ENCODE measurements around the gene RELN.

Gene RELN

GRCh38 chr7:103657474-103657894 lies 332.0 kb downstream of the RELN start:
- H2AFZ ChIP-seq (ENCODE audit: low read length), result no peak overlapping the region
- H3K9me2 ChIP-seq (replicated peaks; ENCODE audit: low read depth, low read length), result no peaks in the 10 kb centered on the region
- H3F3A ChIP-seq (ENCODE audit: low read depth), result no peaks in the 10 kb centered on the region
- no peak overlapping the region for H3K9ac ChIP-seq (ENCODE audit: low read depth, low read length, poor library complexity, severe bottlenecking)
- H3K4me3 ChIP-seq (ENCODE audit: low read length, poor library complexity, severe bottlenecking), result no peak overlapping the region
- H3K4me1 ChIP-seq (ENCODE audit: insufficient read depth, low read length, poor library complexity, severe bottlenecking), result no peaks in the 10 kb centered on the region
- no peaks in the 10 kb centered on the region for H3K27me3 ChIP-seq (ENCODE audit: insufficient read depth, low read length, poor library complexity, severe bottlenecking)
- no peaks in the 10 kb centered on the region for H3K36me3 ChIP-seq (ENCODE audit: insufficient read depth, low read length)
- no peaks in the 10 kb centered on the region for H3K79me2 ChIP-seq (ENCODE audit: insufficient read depth, low read length)
- TF ChIP-seq CTCF (conservative IDR thresholded peaks at IDR 0.05; ENCODE audit: low read length) (no peak), EZH2phosphoT487 (IDR thresholded peaks at IDR 0.05; ENCODE audit: borderline replicate concordance) (no peak)
- no peak overlapping the region for H3K4me2 ChIP-seq (ENCODE audit: low read depth, low read length, poor library complexity, severe bottlenecking)
- H4K20me1 ChIP-seq (ENCODE audit: insufficient read depth, low read length, poor library complexity, severe bottlenecking), result no peaks in the 10 kb centered on the region
- no peaks in the 10 kb centered on the region for H3K9me3 ChIP-seq (ENCODE audit: insufficient read depth, low read depth, low read length)

- no peaks in the 10 kb centered on the region for H3K79me2 ChIP-seq (ENCODE audit: insufficient read depth, low read length)
- no peak overlapping the region for H2AFZ ChIP-seq (ENCODE audit: low read length)
- H3K36me3 ChIP-seq (ENCODE audit: insufficient read depth, low read length), result no peaks in the 10 kb centered on the region
- H3F3A ChIP-seq (ENCODE audit: low read depth), result no peaks in the 10 kb centered on the region
- H3K9me2 ChIP-seq (replicated peaks; ENCODE audit: low read depth, low read length), result no peaks in the 10 kb centered on the region
- no peak overlapping the region for H3K9ac ChIP-seq (ENCODE audit: low read depth, low read length, poor library complexity, severe bottlenecking)
- no peak for TF ChIP-seq CTCF (conservative IDR thresholded peaks at IDR 0.05; ENCODE audit: low read length)
- H3K4me1 ChIP-seq (ENCODE audit: insufficient read depth, low read length, poor library complexity, severe bottlenecking), result no peaks in the 10 kb centered on the region
- H3K4me3 ChIP-seq (ENCODE audit: low read length, poor library complexity, severe bottlenecking), result no peak overlapping the region
- no peak overlapping the region for H3K4me2 ChIP-seq (ENCODE audit: low read depth, low read length, poor library complexity, severe bottlenecking)
- H3K9me3 ChIP-seq (ENCODE audit: insufficient read depth, low read depth, low read length), result no peaks in the 10 kb centered on the region
- no peaks in the 10 kb centered on the region for H4K20me1 ChIP-seq (ENCODE audit: insufficient read depth, low read length, poor library complexity, severe bottlenecking)
- H3K27me3 ChIP-seq (ENCODE audit: insufficient read depth, low read length, poor library complexity, severe bottlenecking), result no peaks in the 10 kb centered on the region
Observed at GRCh38 chr7:103656221-103656620, 333.2 kb downstream of the RELN start.

DNA sequence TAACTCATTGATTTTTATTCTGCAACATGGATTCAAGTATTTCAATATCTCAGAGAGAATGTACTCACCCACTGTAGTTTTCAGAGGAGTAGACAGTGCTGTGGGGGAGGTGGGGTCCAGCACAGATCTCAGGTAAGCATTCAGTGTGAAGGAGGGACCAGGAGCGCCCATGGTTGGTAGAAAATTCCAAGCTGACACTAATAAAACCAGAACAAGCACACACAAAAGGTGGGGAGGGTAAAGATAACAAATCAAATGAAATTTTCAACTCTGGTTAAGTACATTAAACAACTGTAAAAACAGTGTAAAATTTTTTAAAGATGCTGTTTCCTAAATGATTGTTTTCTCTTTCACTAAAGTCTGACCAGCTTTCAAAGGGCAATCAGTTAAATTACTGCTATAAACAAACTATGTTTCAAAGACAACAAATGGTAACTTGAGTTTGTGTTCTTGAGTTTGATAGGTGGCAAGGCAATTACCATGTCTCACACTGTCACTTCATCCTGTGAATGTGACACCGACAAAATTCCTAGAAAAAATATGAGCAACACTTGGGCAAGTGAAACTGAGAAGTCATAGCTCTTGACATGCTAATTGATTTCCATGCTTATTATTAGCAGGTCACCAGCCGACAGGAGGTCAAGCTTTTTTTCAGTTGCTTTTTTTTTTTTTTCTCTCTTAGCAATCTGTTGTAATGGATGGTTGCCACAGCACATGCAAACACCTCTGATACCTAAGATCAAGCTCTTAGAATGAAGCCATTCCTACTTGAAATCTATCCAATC lies 337.7 kb downstream of the RELN start:
- Histone ChIP-seq H3K9me3 (ENCODE audit: insufficient read depth, low read depth, low read length) (0 out of 2 replicates have a peak, but pooled peaks cover 5% of the 10 kb centered on the region), H3K4me2 (ENCODE audit: low read depth, low read length, poor library complexity, severe bottlenecking) (no peak overlapping the region), H3K9ac (ENCODE audit: low read depth, low read length, poor library complexity, severe bottlenecking) (no peak overlapping the region), H3K36me3 (ENCODE audit: insufficient read depth, low read length) (no peaks in the 10 kb centered on the region), H3F3A (ENCODE audit: low read depth) (no peaks in the 10 kb centered on the region), H3K4me1 (ENCODE audit: insufficient read depth, low read length, poor library complexity, severe bottlenecking) (no peaks in the 10 kb centered on the region), H4K20me1 (ENCODE audit: insufficient read depth, low read length, poor library complexity, severe bottlenecking) (no peaks in the 10 kb centered on the region), H3K27me3 (ENCODE audit: insufficient read depth, low read length, poor library complexity, severe bottlenecking) (no peaks in the 10 kb centered on the region), H3K9me2 (replicated peaks; ENCODE audit: low read depth, low read length) (no peaks in the 10 kb centered on the region), H3K4me3 (ENCODE audit: low read length, poor library complexity, severe bottlenecking) (no peak overlapping the region), H3K79me2 (ENCODE audit: insufficient read depth, low read length) (no peaks in the 10 kb centered on the region), H2AFZ (ENCODE audit: low read length) (no peak overlapping the region)
- TF ChIP-seq CTCF (conservative IDR thresholded peaks at IDR 0.05; ENCODE audit: low read length), result no peak
- no peak for TF ChIP-seq EZH2phosphoT487 (IDR thresholded peaks at IDR 0.05; ENCODE audit: borderline replicate concordance)
